GM19397 (cell line): ENCODE data around the gene LMF2.

ENCODE experiments used
- ATAC-seq: cut with Tn5 transposase; IDR thresholded peaks from one replicate; pipeline ENCODE4 v1.9.1; 2021; ENCODE audit warnings: mild to moderate bottlenecking, moderate library complexity; ENCODE audit not compliant: unreplicated experiment

Gene LMF2

DNA sequence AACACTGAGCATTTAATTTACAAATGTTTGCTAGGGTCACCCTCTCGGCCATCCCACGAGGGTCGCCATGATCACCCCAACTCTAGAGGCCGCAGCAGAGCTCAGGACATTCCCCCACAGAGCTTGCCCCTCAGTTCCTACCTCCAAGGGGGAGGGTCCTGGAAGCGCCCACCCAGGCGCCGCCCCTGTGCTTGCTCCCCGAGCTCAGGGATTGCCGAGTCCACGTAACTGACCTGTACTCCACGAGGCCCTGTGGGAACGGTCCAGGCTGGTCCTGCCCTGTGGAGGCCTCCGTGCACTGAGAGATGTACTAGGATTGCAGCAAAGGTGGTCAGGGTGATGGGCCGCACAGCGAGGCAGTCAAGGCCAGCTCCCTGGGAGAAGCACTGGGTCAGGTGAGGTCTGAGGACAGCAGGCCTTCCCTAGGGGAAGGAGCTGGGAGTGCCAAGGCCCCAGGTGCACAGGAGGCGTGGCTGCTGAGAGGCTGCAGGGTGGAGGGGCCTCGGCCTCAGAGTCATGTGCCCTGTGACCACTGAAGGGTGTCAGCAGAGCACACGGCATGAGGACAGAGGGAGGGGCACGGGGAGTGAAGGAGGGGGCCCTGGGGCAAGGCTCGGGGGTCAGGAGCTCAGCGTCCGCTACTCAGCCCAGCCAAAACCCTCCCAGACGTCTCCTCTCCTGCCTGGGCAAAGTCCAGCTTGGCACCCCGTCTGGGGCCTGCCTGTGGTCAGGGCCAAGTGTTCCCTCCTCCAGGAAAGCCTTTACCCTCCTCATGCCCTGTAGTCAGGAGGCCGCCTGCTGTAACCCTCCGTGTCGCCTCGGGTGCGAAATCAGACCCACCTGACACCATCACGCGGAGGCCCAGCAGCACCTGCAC, 23.3 kb downstream of the LMF2 start:
- ATAC-seq, result no peak

DNA sequence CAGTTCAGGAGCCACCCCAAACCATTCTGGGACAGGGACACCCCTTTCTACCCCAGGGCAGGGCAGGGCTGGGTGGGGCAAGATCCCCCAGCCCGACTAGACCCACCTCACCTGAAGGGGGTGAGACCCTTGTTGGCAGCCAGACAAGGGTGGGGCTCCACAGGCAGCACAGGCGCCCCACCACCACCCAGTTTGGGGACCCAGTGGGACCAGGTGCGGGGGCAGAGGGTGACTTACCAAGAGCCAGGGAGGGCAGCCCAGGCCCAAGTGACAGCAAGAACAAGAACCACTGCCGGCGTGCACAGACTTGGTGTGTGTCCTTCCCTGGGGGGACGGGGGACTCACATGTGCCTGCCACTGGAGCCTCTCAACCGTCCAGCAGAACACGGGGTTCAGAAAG, 23.9 kb downstream of the LMF2 start:
- ATAC-seq, result no peak

DNA sequence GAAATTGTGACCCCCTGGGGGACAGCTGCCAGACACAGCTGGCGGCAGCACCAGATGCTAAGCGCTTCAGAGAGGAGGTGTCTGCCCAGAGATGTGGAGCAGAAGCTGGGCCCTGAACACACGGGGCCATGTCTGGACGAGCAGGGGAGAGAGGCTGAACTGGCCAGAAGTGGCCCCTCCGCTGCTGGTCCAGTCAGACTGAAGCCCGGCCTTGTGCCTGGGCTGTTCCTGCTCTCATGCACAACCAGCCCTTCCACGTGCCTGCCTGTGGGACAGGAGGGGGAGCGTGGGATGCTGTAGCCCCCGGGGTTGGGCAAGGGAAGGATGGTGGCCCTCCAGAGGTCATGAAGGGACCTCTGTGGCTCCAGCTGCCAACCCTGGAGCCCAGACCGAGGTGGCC, 24.4 kb downstream of the LMF2 start:
- ATAC-seq, result no peak

DNA sequence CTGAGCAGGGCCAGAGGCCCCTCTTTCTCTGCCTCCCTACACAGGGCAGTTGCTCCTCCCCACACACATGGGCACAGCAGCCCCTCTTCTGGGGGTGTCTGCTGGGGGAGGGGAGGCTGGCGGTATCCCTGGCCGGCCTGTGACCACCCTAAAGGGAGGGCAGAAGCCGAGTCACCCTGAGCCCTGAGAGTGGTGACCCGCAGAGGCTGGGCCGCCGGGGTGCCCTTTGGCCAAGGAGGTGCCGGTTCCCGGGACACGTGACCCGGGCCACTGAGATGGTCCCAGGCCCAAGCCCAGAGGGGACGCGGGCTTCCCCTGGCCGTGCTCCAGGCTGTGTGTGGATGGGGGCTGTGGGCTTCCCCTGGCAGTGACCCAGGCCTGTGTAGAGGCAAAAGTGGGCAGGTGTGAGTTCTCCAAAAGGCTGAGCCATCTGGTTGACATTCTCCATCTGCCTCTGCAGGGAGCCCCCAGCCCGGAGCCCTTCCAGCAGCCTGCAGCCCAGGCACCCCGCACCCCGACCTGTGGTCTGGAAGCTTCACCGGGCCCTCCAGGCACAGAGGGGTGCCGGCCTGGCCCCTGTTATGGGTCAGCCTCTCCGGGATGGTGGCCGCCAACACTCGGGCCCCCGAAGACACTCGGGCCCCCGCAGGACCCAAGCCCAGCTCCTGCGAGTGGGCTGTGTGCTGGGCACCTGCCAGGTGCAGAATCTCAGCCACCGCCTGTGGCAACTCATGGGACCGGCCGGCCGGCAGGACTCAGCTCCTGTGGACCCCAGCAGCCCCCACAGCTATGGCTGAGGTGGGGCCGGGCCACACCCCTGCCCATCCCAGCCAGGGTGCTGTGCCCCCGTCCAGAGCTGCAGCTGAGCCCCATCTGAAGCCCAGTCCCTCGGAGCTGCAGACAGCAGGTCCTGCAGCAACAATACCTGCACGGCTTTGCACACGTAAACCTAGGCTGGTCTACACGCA, 25.1 kb downstream of the LMF2 start:
- no peak for ATAC-seq

DNA sequence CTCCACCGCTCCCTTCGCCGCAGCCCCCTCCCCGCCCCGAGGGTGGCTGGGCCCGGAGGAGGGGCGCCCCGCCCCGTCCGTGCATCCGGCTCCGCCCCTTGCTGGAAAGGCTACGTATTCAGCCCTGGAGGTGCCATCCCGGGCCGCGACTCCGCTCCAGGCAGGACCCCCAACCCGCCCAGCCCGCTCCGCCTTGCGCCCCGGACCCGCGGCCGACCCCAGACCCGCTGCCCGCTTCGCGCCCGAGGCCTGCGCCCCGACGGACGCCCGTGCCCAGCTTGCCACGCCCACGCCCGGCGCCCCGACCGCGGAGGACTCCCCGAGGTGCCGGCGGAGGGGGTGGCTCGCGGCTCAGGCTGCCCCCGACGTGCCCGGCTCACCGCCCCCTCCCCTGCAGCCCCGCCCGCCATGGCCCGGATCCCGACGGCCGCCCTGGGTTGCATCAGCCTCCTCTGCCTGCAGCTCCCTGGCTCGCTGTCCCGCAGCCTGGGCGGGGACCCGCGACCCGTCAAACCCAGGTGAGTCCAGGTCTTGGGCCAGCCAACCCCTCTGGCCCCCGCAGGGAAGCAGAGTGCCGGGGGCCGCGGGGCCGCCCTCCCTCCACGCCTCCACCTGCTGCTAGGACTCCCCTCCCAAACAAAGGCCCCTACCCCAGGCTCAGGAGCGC, 25.9 kb downstream of the LMF2 start, which contains the start of gene ADM2:
ADM2 (plus strand) TSS at position 104 of the 667 bp plus-strand sequence; CDS start at position 409, 305 bp downstream.
- ATAC-seq, result no peak

DNA sequence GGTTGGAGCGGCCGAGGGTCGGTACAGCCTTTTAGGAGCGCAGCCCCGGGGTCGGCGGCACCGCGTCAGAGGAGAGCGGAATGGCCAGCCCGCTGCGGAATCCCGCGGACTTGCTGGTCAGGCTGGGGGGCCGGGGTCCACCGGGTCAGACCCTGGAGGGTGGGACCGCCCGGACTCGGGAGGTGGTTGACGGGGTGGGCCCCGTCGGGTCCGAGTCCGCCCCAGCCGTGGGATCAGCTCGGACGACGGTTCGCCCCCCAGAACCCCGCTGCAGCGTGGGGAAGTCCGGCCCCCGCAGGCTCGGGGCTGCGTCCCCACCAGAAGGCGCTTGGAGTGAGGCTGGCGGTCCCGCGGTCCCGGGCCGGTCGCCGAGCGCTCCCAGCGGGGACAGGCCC, 26.5 kb downstream of the LMF2 start:
- ATAC-seq, result no peak

DNA sequence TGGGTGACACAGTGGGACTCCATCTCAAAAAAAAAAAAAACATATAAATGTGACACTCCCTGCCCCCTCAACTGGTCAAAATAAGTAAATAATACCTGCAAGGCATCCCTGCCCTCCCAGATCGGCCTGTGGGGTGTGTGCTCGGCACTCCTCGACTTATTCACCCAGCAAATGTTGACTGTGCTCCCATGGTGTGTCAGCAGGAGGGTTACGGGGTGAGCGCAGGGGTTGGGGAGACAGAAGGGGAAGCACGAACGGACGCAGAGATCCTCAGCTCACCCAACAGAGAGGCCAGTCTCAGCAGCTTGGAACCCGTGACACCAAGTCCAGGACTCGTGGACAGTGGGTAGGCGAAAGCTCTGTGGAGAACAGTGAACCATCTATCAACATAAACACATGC, 27.8 kb downstream of the LMF2 start:
- no peak for ATAC-seq

DNA sequence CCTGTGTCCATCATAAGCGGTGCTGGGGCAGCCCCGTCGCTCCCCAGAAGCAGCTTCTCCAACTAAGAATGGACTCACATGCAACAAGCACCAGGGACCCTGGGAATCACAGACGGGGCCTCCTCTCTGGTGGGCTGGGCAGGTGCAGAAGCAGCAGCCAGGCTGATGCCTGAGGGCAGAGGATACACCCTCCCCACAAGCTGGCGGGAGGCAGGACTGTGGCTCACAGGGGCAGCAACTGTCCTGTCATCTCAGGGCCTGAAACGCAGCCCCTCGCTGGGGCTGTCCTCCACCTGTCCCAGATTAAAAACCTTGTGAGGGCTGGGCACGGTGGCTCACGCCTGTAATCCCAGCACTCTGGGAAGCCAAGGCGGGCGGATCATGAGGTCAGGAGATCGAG, 29.6 kb downstream of the LMF2 start:
- ATAC-seq, result no peak

DNA sequence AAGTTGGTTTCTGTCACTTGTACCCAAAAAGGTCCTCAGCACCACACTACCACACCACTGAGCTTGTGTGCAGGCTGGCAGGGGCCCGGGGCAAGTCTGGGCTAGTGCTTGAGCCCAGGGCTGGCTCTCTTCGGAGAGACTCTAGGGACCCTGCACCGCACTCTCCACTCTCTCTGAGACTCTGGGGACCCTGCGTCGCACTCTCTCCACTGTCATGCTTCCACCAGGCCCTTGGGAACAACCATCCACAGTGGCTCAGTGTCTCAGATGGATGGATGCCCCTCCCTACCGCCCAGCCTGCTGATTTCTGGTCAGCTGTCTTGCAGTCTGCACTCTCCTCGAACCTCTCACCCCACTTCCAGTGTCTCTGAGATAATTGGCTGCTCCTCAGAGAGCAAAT, 30.6 kb downstream of the LMF2 start:
- ATAC-seq, result no peak

DNA sequence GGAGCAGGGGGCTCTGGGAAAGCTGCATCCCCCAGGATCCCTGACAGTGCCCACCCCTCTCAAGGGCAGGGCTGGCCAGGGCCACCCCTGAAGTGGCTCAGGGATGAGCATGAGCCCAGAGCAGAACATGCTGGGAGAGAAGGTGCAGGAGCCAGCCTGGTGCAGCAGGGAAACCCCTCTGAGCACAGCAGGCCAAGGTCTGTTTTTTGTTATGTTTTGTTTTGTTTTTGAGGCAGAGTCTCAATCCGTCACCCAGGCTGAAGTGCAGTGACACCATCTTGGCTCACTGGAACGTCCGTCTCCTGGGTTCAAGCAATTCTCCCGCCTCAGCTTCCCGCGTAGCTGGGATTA, 31.9 kb downstream of the LMF2 start:
- no peak for ATAC-seq

DNA sequence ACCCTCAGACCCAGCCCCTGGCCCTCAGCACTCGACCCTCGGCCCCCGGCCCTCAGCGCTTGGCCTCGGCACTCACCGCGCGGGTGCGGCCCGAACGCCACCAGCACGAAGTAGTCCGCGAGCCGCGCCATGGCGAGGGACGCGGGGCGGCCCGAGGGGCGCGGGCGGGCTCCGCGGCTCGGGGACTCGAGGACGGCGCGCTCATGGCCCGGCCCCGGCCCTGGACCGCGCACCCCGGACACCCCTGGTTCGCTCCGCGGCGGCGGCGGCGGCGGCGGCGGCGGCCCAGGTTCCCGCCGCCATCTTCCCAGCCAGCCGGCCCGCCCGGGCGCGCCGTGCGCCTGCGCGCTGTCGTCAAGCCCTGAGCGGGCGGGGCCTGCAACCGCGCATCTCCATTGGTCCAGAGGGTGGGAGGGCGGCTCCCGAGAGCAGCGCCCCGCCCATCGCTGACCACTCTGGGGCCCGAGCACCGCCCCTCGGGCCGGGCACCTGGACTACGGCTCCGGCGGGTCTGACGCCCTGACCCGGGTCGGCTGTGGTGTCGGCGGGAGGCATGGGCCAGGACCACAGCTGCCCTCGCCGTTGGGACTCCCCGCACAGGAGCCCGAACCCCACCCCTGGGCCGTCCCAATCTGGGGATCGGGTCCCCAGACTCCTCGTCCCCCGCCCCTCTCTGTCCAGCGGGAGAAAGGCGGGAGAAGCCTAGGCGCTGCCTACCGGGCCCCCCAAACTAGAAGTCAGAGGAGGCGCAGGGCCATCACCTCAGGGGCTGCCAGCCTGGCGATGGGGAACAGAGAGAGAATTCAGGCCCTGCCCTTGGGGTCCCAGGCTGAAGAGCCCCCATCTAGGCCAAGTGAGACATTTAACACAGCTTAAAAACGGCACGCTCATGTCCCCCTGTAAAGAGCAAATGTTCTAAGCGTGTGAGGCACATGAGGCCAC, 32.5 kb downstream of the LMF2 start, which contains the start of gene SBF1:
SBF1 (minus strand) TSS at position 326 of the 942 bp plus-strand sequence; CDS start at position 131, 195 bp downstream.
- ATAC-seq, result peak; percentile 72

DNA sequence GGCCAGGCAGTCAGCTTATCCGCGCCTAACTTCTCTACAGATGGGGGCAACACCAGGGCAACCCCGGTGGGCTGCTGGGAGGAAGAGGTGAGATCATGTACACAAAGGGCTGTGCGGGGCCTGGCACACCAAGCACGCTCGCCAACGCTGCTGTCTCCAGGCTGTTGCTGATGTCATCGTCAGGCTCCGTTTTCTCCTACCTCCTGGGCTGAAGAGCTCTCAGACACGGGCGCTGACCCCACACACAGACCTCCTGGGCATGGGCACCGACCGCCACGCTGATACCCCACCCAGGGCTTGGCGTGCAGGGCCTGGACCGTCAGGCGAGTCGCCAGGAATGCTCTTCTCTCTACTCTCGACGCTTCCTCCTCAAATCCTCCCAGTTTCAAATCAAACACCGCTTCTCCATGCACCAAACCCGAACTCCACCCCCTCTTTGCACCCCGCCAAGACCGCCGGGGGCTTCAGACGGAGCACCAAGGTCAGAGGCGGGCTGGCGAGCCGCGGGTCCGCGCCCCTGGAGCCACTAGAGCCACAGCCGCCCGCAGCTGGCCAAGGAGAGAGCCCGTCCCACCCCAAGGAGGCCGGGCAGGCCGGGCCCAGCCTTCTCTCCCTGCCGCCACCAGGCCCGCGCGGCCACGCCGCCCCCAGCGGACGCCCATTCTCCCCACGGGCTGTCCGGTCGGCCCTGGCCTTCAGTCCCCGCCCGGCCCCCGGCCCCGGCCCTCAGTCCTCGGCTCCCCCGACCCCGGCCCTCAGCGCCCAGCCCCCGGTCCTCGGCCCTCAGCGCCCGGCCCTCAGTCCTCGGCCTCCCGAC, 33.4 kb downstream of the LMF2 start:
- no peak for ATAC-seq

DNA sequence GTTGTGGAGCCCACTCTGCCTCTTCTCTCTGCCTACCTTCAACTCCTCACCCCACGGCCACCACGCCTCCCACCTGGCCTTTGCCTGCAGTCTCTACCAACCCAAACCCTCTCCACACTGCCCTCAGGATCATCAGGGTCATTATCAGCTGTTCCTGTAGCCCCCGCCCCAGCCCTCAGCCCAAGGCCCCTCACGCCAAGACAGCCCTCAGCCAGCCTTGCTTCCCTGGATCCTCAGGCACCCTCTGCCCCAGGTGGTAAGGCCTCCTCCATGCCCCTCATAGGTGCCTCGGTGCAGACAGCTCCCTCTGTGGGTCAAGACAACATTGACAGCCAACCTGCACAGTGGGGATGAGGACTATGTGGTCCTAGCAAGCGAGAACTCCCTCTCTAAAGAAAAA, 34.4 kb downstream of the LMF2 start:
- ATAC-seq, result no peak

DNA sequence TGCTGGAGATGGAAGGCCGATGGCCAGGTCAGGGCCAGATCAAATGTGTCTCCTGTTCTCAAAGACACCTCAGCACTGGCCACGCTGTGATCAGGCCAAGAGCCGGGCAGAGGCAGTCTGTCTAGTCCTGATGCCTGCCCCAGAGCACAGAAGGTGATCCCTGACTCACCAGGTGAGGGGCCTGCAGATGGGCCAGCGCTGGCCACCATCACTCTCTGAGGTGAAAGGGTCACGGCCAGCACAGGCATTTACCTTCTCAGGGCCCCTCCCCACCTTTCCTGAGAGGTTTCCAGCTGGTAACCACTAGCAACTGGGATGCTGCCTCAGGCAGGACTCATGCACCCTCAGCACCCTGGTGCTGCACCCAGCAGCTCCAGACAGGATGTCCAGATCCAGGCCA, 35.5 kb downstream of the LMF2 start:
- ATAC-seq, result no peak

DNA sequence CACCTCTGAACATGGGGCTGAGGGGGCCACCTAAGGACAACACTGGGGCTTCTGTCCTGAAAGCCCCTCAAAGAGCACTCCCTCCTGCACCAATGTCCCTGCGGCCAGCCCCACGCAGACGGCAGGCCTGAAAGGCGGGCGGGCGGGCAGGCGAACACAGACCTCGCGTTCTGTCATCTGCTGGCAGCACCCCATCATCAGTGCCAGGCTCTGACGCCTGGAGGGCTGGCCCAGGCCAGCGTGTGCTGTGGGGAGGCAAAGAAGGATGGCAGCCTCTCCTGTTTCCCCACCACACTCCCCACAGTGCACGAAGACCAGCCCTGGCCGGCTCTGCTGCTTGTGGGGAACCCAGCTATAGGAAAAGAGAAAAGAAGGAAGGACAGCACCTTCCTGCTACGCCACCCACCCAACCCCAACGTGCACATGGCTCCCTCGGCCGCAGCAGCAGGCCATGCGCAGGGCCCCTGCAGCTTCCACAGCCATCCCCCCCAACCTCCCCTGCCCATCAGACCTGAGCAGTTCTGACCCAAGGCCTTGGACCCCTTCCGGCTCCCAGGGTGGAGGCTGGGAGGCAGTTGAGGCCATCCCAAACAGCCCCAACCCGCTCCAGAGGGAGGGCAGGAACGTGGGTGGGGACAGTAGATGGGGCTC, 36.2 kb downstream of the LMF2 start:
- ATAC-seq, result no peak

DNA sequence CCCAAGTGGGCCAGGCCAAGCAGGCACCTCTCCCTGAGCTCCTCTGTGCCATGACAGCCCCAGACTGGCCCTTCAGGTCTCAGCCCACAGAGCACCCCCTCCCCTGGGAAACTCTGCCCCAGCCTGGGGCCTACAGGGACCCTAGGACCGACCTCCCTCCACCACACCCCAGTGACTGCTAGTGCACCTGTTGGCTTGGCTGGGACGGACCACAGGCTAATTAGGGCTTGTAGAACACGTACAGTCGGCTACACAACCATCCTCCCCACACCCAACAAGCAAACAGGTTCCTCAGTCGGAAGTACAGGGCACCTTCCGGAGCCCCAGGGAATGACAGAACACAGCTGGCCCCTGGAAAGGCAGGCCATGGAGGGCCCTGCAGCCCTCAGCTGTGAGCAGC, 37.0 kb downstream of the LMF2 start:
- peak; percentile 1 for ATAC-seq

DNA sequence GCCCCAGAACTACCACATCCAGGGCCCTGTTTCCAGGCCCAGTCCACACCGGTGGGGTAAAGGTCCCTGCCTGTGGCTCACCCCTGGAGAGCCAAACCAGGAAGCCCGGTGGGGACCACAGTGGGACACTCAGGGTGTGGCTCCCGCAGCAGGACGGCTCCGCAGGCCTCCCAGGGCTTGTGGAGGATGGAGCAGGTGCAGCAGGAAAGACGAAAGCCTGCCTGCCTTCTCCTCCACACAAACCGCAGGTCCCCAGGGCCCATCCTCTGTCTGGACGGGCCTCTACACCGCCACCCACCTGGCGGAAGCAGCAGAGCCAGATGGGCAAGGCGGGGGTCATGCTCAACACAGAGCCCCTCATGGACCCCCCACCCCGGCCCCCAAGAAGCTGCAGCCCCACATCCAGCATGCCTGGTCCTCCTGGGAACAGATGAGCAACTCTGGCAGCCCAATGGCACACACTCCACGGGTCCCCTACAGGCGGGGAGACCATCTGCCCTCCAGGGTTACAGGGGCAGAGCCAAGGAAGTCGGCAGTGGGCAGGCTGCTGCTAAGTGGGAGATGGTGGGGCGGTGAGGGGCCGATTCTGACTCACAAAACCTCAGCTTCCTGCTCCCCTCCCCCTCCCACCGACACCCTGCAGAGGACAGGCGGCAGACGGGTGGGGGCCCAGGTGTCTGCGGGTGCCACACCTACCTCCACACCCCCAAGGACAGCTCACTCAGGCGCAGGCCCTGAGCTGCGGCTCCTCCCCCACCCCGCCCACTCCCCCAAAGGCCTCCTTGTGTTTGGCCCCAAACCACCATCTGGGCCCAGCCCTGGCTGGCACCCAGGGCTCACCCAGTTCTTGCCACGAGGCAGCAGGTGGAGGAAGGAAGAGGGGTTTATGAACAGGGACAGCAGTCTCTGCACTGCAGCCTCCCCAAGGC, 37.9 kb downstream of the LMF2 start:
- peak; percentile 60 for ATAC-seq

DNA sequence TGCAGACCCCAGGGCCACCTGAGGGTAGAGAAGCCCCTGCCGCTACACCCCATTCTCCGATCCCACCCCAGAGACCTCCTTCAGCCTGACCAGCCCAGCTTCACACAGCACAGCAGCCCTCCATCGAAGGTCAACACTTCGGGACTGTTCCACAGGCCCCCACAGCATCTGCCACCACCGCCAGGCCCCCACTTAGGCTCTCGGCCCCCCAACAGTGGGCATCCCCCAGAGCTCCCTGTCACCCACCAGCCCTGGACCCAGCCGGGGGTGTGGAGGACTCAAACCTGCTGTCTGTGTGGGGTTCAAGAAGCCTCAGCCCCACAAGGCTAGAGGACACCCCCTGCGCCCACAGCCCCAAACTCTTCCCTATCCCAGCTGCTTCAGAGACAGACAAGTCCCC, 38.9 kb downstream of the LMF2 start:
- no peak for ATAC-seq
